Fibroblast of lung (primary cell): ENCODE measurements around the gene MACROD2. TPM values are rescaled to one million over a fixed set of nuclear protein-coding genes. Genes with fewer than 3 reads are reported as not detected.

Experiments
- DNase-seq, 2 donors: peaks; one replicate each; pipeline versions ENCODE4 v3.0.0 to v3.0.0-alpha.2; 2010; ENCODE audit warnings: low read depth in 2 of 2
- H2AFZ ChIP-seq: 2 replicates; pipeline ENCODE4 v1.5.1; 2012; ENCODE audit warnings: low read length, control low read depth, inconsistent platforms
- H3K27ac ChIP-seq: 2 replicates; pipeline ENCODE4 v1.5.1; 2011; ENCODE audit warnings: low read length, control low read depth; ENCODE audit not compliant: insufficient read depth
- H3K27me3 ChIP-seq: 2 replicates; pipeline ENCODE4 v1.5.1; 2011; ENCODE audit warnings: mild to moderate bottlenecking, low read length; ENCODE audit not compliant: control insufficient read depth, insufficient read depth
- H3K36me3 ChIP-seq: 2 replicates; pipeline ENCODE4 v1.5.1; 2011; ENCODE audit warnings: low read length; ENCODE audit not compliant: control insufficient read depth, insufficient read depth
- H3K4me1 ChIP-seq: 2 replicates; pipeline ENCODE4 v1.5.1; 2011; ENCODE audit warnings: low read length; ENCODE audit not compliant: control insufficient read depth, insufficient read depth; ENCODE audit errors: extremely low read depth
- H3K4me2 ChIP-seq: 2 replicates; pipeline ENCODE4 v1.5.1; 2011; ENCODE audit warnings: low read length, control low read depth; ENCODE audit not compliant: insufficient read depth; ENCODE audit errors: extremely low read depth
- H3K4me3 ChIP-seq, 4 experiments: fragments of 200-600 bp in 1 of 4; sonication (generic) in 1 of 4; replicated peaks in 1 of 4; 2 replicates each; pipeline ENCODE4 v1.5.1; 2011 to 2016; ENCODE audit warnings: low read length in 4 of 4, low read depth in 3 of 4, mild to moderate bottlenecking in 3 of 4, control low read depth in 2 of 4, inconsistent platforms in 1 of 4, mixed read lengths in 1 of 4; ENCODE audit not compliant: insufficient read depth in 1 of 4; ENCODE audit errors: control extremely low read depth in 1 of 4
- H3K79me2 ChIP-seq: 2 replicates; pipeline ENCODE4 v1.5.1; 2012; ENCODE audit warnings: mild to moderate bottlenecking, low read length, inconsistent platforms; ENCODE audit not compliant: control insufficient read depth, insufficient read depth
- H3K9ac ChIP-seq: 2 replicates; pipeline ENCODE4 v1.5.1; 2011; ENCODE audit warnings: mild to moderate bottlenecking, low read length, control low read depth; ENCODE audit not compliant: insufficient read depth
- H3K9me3 ChIP-seq: 2 replicates; pipeline ENCODE4 v1.5.1; 2012; ENCODE audit warnings: low read depth, low read length; ENCODE audit not compliant: control insufficient read depth, insufficient read depth
- H4K20me1 ChIP-seq: 2 replicates; pipeline ENCODE4 v1.5.1; 2011; ENCODE audit warnings: low read length; ENCODE audit not compliant: control insufficient read depth, insufficient read depth; ENCODE audit errors: extremely low read depth
- EZH2 ChIP-seq: IDR thresholded peaks from 2 replicates; pipeline ENCODE4 v1.5.1; 2012; ENCODE audit warnings: low read length, control low read depth, mild to moderate bottlenecking; ENCODE audit errors: missing control alignments
- polyA plus RNA-seq, 2 donors: library from polyadenylated mRNA; depleted of rRNA in 1 of 2; stranded (reverse) in 1 of 2; unstranded in 1 of 2; fragments of >200 nt; gene quantifications; 2 replicates each; pipeline ENCODE4 v1.2.1, GENCODE V29; 2011 to 2012; ENCODE audit warnings: missing spikeins in 1 of 2
- total RNA-seq: library from RNA; depleted of rRNA; stranded (reverse); fragments of >200 nt; gene quantifications from 2 replicates; pipeline ENCODE4 v1.2.1, GENCODE V29; 2014
- TF ChIP-seq, protein P1 (sequence below), 2 donors: IDR thresholded peaks in 1 of 2; conservative IDR thresholded peaks in 1 of 2; 1 replicate in 1 of 2; 2 replicates in 1 of 2; pipeline ENCODE4 v1.5.1; 2011 to 2012; ENCODE audit warnings: low read length in 2 of 2, control low read depth in 1 of 2, inconsistent platforms in 1 of 2, low read depth in 1 of 2, mild to moderate bottlenecking in 1 of 2

The MACROD2 gene
- total and polyA plus RNA-seq, 2 donors (not counting 1 experiment from before 2014, with no cell fraction given), result 0.54 to 1.7 TPM

DNA sequence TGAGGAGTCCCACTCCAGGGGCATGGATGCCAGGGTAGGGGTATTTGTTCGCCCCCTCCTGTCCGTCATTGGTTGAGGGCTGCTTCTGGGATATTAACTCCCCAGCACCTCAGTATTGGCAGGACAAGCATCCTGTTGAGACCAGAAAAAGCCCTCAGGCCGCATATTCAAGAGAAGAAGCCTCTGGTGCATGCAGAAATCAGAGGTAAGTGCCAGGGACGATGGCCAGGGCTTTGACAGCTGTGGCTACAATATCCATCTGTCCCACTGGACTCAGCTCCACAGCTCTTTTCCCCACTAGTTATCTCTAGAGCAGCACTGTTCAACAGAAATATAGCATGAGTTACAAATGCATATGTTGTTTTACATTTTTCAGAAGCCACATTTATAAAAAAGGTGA, 1926.6 kb downstream of the MACROD2 start:
- H3K4me1 ChIP-seq, result no peaks in the 10 kb centered on the region
- H3K36me3 ChIP-seq, result no peaks in the 10 kb centered on the region
- no peak overlapping the region for H3K4me2 ChIP-seq
- no peak overlapping the region for H3K4me3 ChIP-seq
- H3K9ac ChIP-seq, result no peak overlapping the region
- no peaks in the 10 kb centered on the region for H3K9me3 ChIP-seq
- DNase-seq, result no peak
- H3K27ac ChIP-seq, result no peak overlapping the region
- no peaks in the 10 kb centered on the region for H3K79me2 ChIP-seq
- H2AFZ ChIP-seq, result no peak overlapping the region
- no peaks in the 10 kb centered on the region for H3K27me3 ChIP-seq
- TF ChIP-seq EZH2, result no peak
- TF ChIP-seq, protein P1, sequence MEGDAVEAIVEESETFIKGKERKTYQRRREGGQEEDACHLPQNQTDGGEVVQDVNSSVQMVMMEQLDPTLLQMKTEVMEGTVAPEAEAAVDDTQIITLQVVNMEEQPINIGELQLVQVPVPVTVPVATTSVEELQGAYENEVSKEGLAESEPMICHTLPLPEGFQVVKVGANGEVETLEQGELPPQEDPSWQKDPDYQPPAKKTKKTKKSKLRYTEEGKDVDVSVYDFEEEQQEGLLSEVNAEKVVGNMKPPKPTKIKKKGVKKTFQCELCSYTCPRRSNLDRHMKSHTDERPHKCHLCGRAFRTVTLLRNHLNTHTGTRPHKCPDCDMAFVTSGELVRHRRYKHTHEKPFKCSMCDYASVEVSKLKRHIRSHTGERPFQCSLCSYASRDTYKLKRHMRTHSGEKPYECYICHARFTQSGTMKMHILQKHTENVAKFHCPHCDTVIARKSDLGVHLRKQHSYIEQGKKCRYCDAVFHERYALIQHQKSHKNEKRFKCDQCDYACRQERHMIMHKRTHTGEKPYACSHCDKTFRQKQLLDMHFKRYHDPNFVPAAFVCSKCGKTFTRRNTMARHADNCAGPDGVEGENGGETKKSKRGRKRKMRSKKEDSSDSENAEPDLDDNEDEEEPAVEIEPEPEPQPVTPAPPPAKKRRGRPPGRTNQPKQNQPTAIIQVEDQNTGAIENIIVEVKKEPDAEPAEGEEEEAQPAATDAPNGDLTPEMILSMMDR (conservative IDR thresholded peaks at IDR 0.05 in 1 of 2, IDR thresholded peaks at IDR 0.05 in 1 of 2; ENCODE audit: low read depth in 1 of 2, low read length in 2 of 2), result no peak
- H4K20me1 ChIP-seq, result no peaks in the 10 kb centered on the region

DNA sequence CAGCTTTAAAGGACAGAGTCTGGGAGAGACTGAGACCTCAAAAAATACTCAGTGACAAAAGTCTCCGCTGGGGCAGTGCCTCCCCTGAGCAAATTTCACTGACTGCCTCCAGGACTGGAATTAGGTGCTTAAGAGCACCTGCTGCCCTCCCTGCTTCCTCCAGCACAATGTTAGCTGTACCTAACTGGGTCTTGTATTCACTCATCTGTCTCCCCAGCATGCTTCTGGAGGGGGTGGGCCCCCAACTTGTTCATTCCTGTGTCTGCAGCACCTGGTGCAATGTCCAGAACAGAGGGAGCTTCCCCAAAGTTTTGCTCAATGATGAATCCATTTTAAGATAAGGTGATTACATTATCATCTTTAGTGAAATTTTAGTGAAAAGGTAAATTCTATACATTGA, 1927.2 kb downstream of the MACROD2 start:
- Histone ChIP-seq H3K27ac (no peak overlapping the region), H3K36me3 (no peaks in the 10 kb centered on the region), H4K20me1 (no peaks in the 10 kb centered on the region), H3K79me2 (no peaks in the 10 kb centered on the region), H3K4me2 (no peak overlapping the region), H3K27me3 (no peaks in the 10 kb centered on the region), H3K4me1 (no peaks in the 10 kb centered on the region), H2AFZ (no peak overlapping the region), H3K9me3 (no peaks in the 10 kb centered on the region), H3K9ac (no peak overlapping the region), H3K4me3 (no peak overlapping the region)
- no peak for DNase-seq
- no peak for TF ChIP-seq EZH2
- TF ChIP-seq, protein P1 (conservative IDR thresholded peaks at IDR 0.05 in 1 of 2, IDR thresholded peaks at IDR 0.05 in 1 of 2; ENCODE audit: low read depth in 1 of 2, low read length in 2 of 2), result no peak

GRCh38 chr20:15923030-15923776, 1927.9 kb downstream of the MACROD2 start:
- no peaks in the 10 kb centered on the region for H4K20me1 ChIP-seq
- H3K36me3 ChIP-seq, result no peaks in the 10 kb centered on the region
- no peaks in the 10 kb centered on the region for H3K79me2 ChIP-seq
- no peaks in the 10 kb centered on the region for H3K9me3 ChIP-seq
- no peak overlapping the region for H3K4me2 ChIP-seq
- H3K4me1 ChIP-seq, result no peaks in the 10 kb centered on the region
- H2AFZ ChIP-seq, result no peak overlapping the region
- no peak overlapping the region for H3K27ac ChIP-seq
- DNase-seq, result no peak
- H3K4me3 ChIP-seq, result no peak overlapping the region
- TF ChIP-seq, protein P1 (conservative IDR thresholded peaks at IDR 0.05 in 1 of 2, IDR thresholded peaks at IDR 0.05 in 1 of 2; ENCODE audit: low read depth in 1 of 2, low read length in 2 of 2), result no peak
- no peak for TF ChIP-seq EZH2
- no peak overlapping the region for H3K9ac ChIP-seq
- no peaks in the 10 kb centered on the region for H3K27me3 ChIP-seq
